Glomerular endothelial cell (primary cell): ENCODE results near the gene GGT6. TPM values are rescaled to one million over a fixed set of nuclear protein-coding genes. Genes with fewer than 3 reads are reported as not detected.

Experiments used
- DNase-seq: peaks from one replicate; pipeline ENCODE4 v3.0.0-alpha.2; 2011; ENCODE audit warnings: low read depth, low spot score; ENCODE audit errors: extremely low read depth
- total RNA-seq: library from RNA; depleted of rRNA; stranded (reverse); fragments of >200 nt; gene quantifications from 2 replicates; pipeline ENCODE4 v1.2.3, GENCODE V29; 2015

Gene GGT6
- total RNA-seq, 1 donor from 2014 or later = not detected

GRCh38 chr17:4554997-4555799 is 5.2 kb downstream of the GGT6 start, which contains the start of gene MYBBP1A:
Gene MYBBP1A, minus strand, starts transcription at chr17:4555384. Its CDS starts 60 bp downstream, at chr17:4555324.
- DNase-seq = peak; percentile 54

- DNase-seq = no peak
These were observed 5.9 kb downstream of the GGT6 start for GRCh38 chr17:4554441-4554996.

- no peak for DNase-seq
These were observed 6.7 kb downstream of the GGT6 start for GRCh38 chr17:4553669-4554068.

- no peak for DNase-seq
These were observed 8.4 kb downstream of the GGT6 start for GRCh38 chr17:4551796-4552525.

GRCh38 chr17:4551141-4551540 is 9.2 kb downstream of the GGT6 start:
- DNase-seq = no peak

GRCh38 chr17:4550534-4551039 is 9.8 kb downstream of the GGT6 start:
- DNase-seq = no peak

GRCh38 chr17:4549781-4550533 is 10.4 kb downstream of the GGT6 start:
- DNase-seq = no peak

GRCh38 chr17:4548721-4549531 is 11.5 kb downstream of the GGT6 start:
- DNase-seq = no peak

GRCh38 chr17:4548061-4548461 is 12.3 kb downstream of the GGT6 start:
- no peak for DNase-seq

- DNase-seq = no peak
These were observed 13.1 kb downstream of the GGT6 start for GRCh38 chr17:4547118-4547906.

GRCh38 chr17:4545217-4545951 is 15.0 kb downstream of the GGT6 start:
- no peak for DNase-seq

GRCh38 chr17:4544951-4545216 is 15.5 kb downstream of the GGT6 start:
- DNase-seq = no peak

- no peak for DNase-seq
These were observed 16.0 kb downstream of the GGT6 start for GRCh38 chr17:4544135-4544950.

- DNase-seq = no peak
These were observed 16.8 kb downstream of the GGT6 start for GRCh38 chr17:4543557-4544026.

GRCh38 chr17:4542726-4543191 is 17.6 kb downstream of the GGT6 start:
- no peak for DNase-seq

- no peak for DNase-seq
These were observed 18.2 kb downstream of the GGT6 start for GRCh38 chr17:4542003-4542725.
